ENCODE measurements around the gene ARL5A.

GRCh38 chr2:151786077-151786476, 42.1 kb downstream of the ARL5A start:
- TF ChIP-seq, protein P1, sequence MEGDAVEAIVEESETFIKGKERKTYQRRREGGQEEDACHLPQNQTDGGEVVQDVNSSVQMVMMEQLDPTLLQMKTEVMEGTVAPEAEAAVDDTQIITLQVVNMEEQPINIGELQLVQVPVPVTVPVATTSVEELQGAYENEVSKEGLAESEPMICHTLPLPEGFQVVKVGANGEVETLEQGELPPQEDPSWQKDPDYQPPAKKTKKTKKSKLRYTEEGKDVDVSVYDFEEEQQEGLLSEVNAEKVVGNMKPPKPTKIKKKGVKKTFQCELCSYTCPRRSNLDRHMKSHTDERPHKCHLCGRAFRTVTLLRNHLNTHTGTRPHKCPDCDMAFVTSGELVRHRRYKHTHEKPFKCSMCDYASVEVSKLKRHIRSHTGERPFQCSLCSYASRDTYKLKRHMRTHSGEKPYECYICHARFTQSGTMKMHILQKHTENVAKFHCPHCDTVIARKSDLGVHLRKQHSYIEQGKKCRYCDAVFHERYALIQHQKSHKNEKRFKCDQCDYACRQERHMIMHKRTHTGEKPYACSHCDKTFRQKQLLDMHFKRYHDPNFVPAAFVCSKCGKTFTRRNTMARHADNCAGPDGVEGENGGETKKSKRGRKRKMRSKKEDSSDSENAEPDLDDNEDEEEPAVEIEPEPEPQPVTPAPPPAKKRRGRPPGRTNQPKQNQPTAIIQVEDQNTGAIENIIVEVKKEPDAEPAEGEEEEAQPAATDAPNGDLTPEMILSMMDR (IDR thresholded peaks at IDR 0.05) = no peak
- TF ChIP-seq JUNB (IDR thresholded peaks at IDR 0.05) (no peak), POLR2A (IDR thresholded peaks at IDR 0.05; ENCODE audit: low read length) (no peak), EP300 (IDR thresholded peaks at IDR 0.05) (no peak), REST (IDR thresholded peaks at IDR 0.05) (no peak), GATA3 (IDR thresholded peaks at IDR 0.05; ENCODE audit: borderline replicate concordance) (no peak), NR3C1 (IDR thresholded peaks at IDR 0.05) (no peak), MAX (IDR thresholded peaks at IDR 0.05) (no peak), HDAC2 (IDR thresholded peaks at IDR 0.05) (no peak), BCL3 (IDR thresholded peaks at IDR 0.05) (no peak), RCOR1 (IDR thresholded peaks at IDR 0.05; ENCODE audit: low read depth, low read length) (no peak), FOSL2 (IDR thresholded peaks at IDR 0.05) (no peak), FOSL2 (CRISPR knock-in tag; IDR thresholded peaks at IDR 0.05) (no peak)

Data from A549 (cell line).